HG02981 (cell line): ENCODE measurements around the gene USP49.
A peak's percentile ranks its signal among the peaks of the same experiment; 100 is the strongest.
"Not testable (repeated sequence)": the region's sequence is repeated elsewhere in the genome, so short reads cannot be mapped to it uniquely, and the experiment has no call there.

Experiments used
- ATAC-seq: cut with Tn5 transposase; IDR thresholded peaks from one replicate; pipeline ENCODE4 v1.9.1; 2021; ENCODE audit warnings: mild to moderate bottlenecking, moderate library complexity; ENCODE audit not compliant: unreplicated experiment

USP49 gene

GRCh38 chr6:41895300-41896233, at the start of gene USP49:
Gene USP49, minus strand, starts transcription at chr6:41895375. Its CDS starts 88,392 bp downstream, at chr6:41806983.
- ATAC-seq: peak; percentile 80

GRCh38 chr6:41943456-41943855, 48.3 kb upstream of the USP49 start:
- no peak for ATAC-seq

GRCh38 chr6:41942882-41943281, 47.7 kb upstream of the USP49 start:
- not testable (repeated sequence) for ATAC-seq

GRCh38 chr6:41942067-41942851, 47.1 kb upstream of the USP49 start:
- ATAC-seq: no peak

- peak; percentile 85 for ATAC-seq
These were observed 46.3 kb upstream of the USP49 start, which contains the start of gene CCND3 for GRCh38 chr6:41941280-41942066. Gene CCND3, minus strand, starts transcription at chr6:41941808. Its CDS starts 159 bp downstream, at chr6:41941649.

- no peak for ATAC-seq
These were observed 45.6 kb upstream of the USP49 start for GRCh38 chr6:41940759-41941279.

GRCh38 chr6:41939848-41940758, 44.9 kb upstream of the USP49 start:
- no peak for ATAC-seq

GRCh38 chr6:41939176-41939847, 44.1 kb upstream of the USP49 start:
- ATAC-seq: no peak

- no peak for ATAC-seq
These were observed 43.5 kb upstream of the USP49 start for GRCh38 chr6:41938590-41939175.

GRCh38 chr6:41937861-41938574, 42.8 kb upstream of the USP49 start:
- no peak for ATAC-seq

- ATAC-seq: no peak
These were observed 42.3 kb upstream of the USP49 start for GRCh38 chr6:41937472-41937860.

- no peak for ATAC-seq
These were observed 41.1 kb upstream of the USP49 start for GRCh38 chr6:41936073-41936837.

- no peak for ATAC-seq
These were observed 40.5 kb upstream of the USP49 start for GRCh38 chr6:41935685-41936072.

- no peak for ATAC-seq
These were observed 40.0 kb upstream of the USP49 start for GRCh38 chr6:41935193-41935574.

GRCh38 chr6:41934278-41935192, 39.4 kb upstream of the USP49 start:
- no peak for ATAC-seq

- ATAC-seq: no peak
These were observed 37.2 kb upstream of the USP49 start for GRCh38 chr6:41932378-41932777.
